ENCODE measurements around the gene C17orf78.

GRCh38 chr17:37358830-37359681, 16.7 kb upstream of the C17orf78 start:
- TF ChIP-seq CTCF (optimal IDR thresholded peaks at IDR 0.05 in 1 of 3, IDR thresholded peaks at IDR 0.05 in 1 of 3, conservative IDR thresholded peaks at IDR 0.05 in 1 of 3; ENCODE audit: extremely low read depth in 1 of 3, insufficient read depth in 2 of 3, low read length in 3 of 3) (no peak), EZH2 (IDR thresholded peaks at IDR 0.05; ENCODE audit: low read length) (no peak)
